HEK293 (cell line): ENCODE results near the gene LPIN1.

Experiments used
- BCL11A ChIP-seq: fragments of 450-650 bp; formaldehyde crosslinking; IDR thresholded peaks from 2 replicates; pipeline ENCODE4 v1.5.1; 2016; ENCODE audit warnings: low read depth, missing biosample characterization, missing genetic modification characterization
- EGR2 ChIP-seq: fragments of 450-650 bp; formaldehyde crosslinking; IDR thresholded peaks from 2 replicates; pipeline ENCODE4 v1.5.1; 2016; ENCODE audit warnings: low read depth, missing biosample characterization, missing genetic modification characterization
- SCRT1 ChIP-seq: fragments of 450-650 bp; formaldehyde crosslinking; IDR thresholded peaks from 2 replicates; pipeline ENCODE4 v1.5.1; 2016; ENCODE audit warnings: missing biosample characterization, missing genetic modification characterization, borderline replicate concordance
- SCRT2 ChIP-seq: fragments of 450-650 bp; formaldehyde crosslinking; IDR thresholded peaks from 2 replicates; pipeline ENCODE4 v1.5.1; 2016; ENCODE audit warnings: missing biosample characterization, missing genetic modification characterization
- SETDB1 ChIP-seq: IDR thresholded peaks from one replicate; pipeline ENCODE4 v1.6.1; 2017; ENCODE audit warnings: mild to moderate bottlenecking, low read length, moderate library complexity, mixed read lengths; ENCODE audit not compliant: insufficient read length
- SP2 ChIP-seq: fragments of 450-650 bp; formaldehyde crosslinking; IDR thresholded peaks from 2 replicates; pipeline ENCODE4 v1.5.1; 2016; ENCODE audit warnings: missing biosample characterization, missing genetic modification characterization
- TCF7L2 ChIP-seq: IDR thresholded peaks from 2 replicates; pipeline ENCODE4 v1.6.1; 2011; ENCODE audit warnings: low read depth, mild to moderate bottlenecking, inconsistent platforms, low read length, moderate library complexity, borderline replicate concordance
- WT1 ChIP-seq: fragments of 450-650 bp; formaldehyde crosslinking; IDR thresholded peaks from 2 replicates; pipeline ENCODE4 v1.5.1; 2016; ENCODE audit warnings: missing biosample characterization, missing genetic modification characterization
- ZNF223 ChIP-seq: fragments of 450-650 bp; formaldehyde crosslinking; IDR thresholded peaks from 2 replicates; pipeline ENCODE4 v1.5.1; 2016; ENCODE audit warnings: missing biosample characterization, missing genetic modification characterization
- ZNF239 ChIP-seq: fragments of 450-650 bp; formaldehyde crosslinking; IDR thresholded peaks from 2 replicates; pipeline ENCODE4 v1.5.1; 2016; ENCODE audit warnings: missing biosample characterization, missing genetic modification characterization
- ZNF433 ChIP-seq: fragments of 450-650 bp; formaldehyde crosslinking; IDR thresholded peaks from 2 replicates; pipeline ENCODE4 v1.5.1; 2016; ENCODE audit warnings: missing biosample characterization, missing genetic modification characterization, low read depth
- ZNF501 ChIP-seq: fragments of 450-650 bp; formaldehyde crosslinking; IDR thresholded peaks from 2 replicates; pipeline ENCODE4 v1.5.1; 2016; ENCODE audit warnings: missing biosample characterization, missing genetic modification characterization
- ZNF549 ChIP-seq: fragments of 450-650 bp; IDR thresholded peaks from 2 replicates; pipeline ENCODE4 v1.5.1; 2018; ENCODE audit warnings: missing biosample characterization, missing genetic modification characterization, mild to moderate bottlenecking, inconsistent platforms, moderate library complexity
- ZNF623 ChIP-seq: fragments of 450-650 bp; formaldehyde crosslinking; IDR thresholded peaks from 2 replicates; pipeline ENCODE4 v1.5.1; 2016; ENCODE audit warnings: missing biosample characterization, missing genetic modification characterization
- ZNF624 ChIP-seq: fragments of 450-650 bp; formaldehyde crosslinking; IDR thresholded peaks from 2 replicates; pipeline ENCODE4 v1.5.1; 2017; ENCODE audit warnings: missing biosample characterization, missing genetic modification characterization
- ZNF654 ChIP-seq: fragments of 450-650 bp; formaldehyde crosslinking; IDR thresholded peaks from 2 replicates; pipeline ENCODE4 v1.5.1; 2016; ENCODE audit warnings: low read depth, missing biosample characterization, missing genetic modification characterization
- ZNF768 ChIP-seq: fragments of 450-650 bp; formaldehyde crosslinking; IDR thresholded peaks from 2 replicates; pipeline ENCODE4 v1.5.1; 2018; ENCODE audit warnings: missing biosample characterization, mild to moderate bottlenecking, missing genetic modification characterization
- TF ChIP-seq, protein P1 (sequence below): fragments of 450-650 bp; formaldehyde crosslinking; IDR thresholded peaks from 2 replicates; pipeline ENCODE4 v1.5.1; 2016; ENCODE audit warnings: missing biosample characterization, missing genetic modification characterization
- TF ChIP-seq, protein P2 (sequence below): fragments of 450-650 bp; formaldehyde crosslinking; IDR thresholded peaks from 2 replicates; pipeline ENCODE4 v1.5.1; 2017; ENCODE audit warnings: missing biosample characterization, missing genetic modification characterization
- TF ChIP-seq, protein P3 (sequence below): fragments of 450-650 bp; formaldehyde crosslinking; IDR thresholded peaks from 2 replicates; pipeline ENCODE4 v1.5.1; 2016; ENCODE audit warnings: missing biosample characterization, missing genetic modification characterization, low read depth
- TF ChIP-seq, protein P4 (sequence below): fragments of 450-650 bp; formaldehyde crosslinking; IDR thresholded peaks from 2 replicates; pipeline ENCODE4 v1.5.1; 2016; ENCODE audit warnings: missing biosample characterization, missing genetic modification characterization
- TF ChIP-seq, protein P5 (sequence below): fragments of 450-650 bp; formaldehyde crosslinking; IDR thresholded peaks from 2 replicates; pipeline ENCODE4 v1.5.1; 2017; ENCODE audit warnings: missing biosample characterization, missing genetic modification characterization
- TF ChIP-seq, protein P6 (sequence below): fragments of 450-650 bp; formaldehyde crosslinking; IDR thresholded peaks from 2 replicates; pipeline ENCODE4 v1.5.1; 2016; ENCODE audit warnings: missing biosample characterization, missing genetic modification characterization
- TF ChIP-seq, protein P7 (sequence below): fragments of 450-650 bp; formaldehyde crosslinking; IDR thresholded peaks from 2 replicates; pipeline ENCODE4 v1.5.1; 2016; ENCODE audit warnings: missing biosample characterization, missing genetic modification characterization
- TF ChIP-seq, protein P8 (sequence below): fragments of 450-650 bp; formaldehyde crosslinking; IDR thresholded peaks from 2 replicates; pipeline ENCODE4; 2016; ENCODE audit warnings: missing biosample characterization, missing genetic modification characterization

Gene LPIN1

DNA sequence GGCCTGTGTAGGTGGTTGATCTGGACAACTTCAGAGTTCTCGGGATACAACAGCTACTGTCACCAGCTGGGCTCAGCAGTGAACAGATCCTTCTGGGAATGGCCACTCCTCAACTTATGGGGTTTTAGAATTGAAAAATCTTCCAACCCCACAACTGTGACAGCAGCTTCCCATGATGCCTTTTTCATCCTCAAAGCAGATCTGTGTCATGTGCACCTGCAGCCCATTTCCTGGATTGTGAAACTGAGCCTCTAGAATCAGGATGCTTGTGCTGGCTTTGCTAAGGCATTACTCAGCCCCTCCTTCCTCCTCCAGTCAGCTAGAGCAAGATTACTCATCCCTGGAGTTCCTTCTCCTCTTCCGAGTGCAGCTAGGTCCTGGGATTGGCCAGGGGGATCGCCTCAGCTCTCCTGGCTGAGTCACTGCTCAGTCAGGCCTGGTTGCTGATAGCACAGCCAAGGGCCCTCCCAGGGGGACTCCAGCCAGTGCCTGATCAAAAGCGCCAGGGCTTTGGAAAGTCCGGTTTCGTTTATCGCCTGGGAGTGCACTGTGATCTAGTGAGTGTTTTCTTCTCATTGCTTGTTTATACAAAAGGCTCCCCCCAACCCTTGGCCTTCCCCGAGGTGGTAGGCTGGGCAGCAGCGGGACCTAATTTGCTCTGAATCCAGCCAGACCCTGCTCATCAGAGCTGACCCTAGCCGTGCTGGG, 2.4 kb upstream of the LPIN1 start (continued):
- TF ChIP-seq EGR2 (0 out of 2 replicates have a peak, but pooled peaks have one; percentile 10), BCL11A (tag by site-specific recombination) (0 out of 2 replicates have a peak, but pooled peaks have one; percentile 76), ZNF768 (tag by site-specific recombination) (peak; percentile 100), WT1 (tag by site-specific recombination) (no peak), TCF7L2 (no peak; the same call in 1 of the 2 replicates), ZNF623 (tag by site-specific recombination) (peak; percentile 40; the same call in 1 of the 2 replicates), SETDB1 (peak; percentile 74), SCRT2 (tag by site-specific recombination) (peak; percentile 53; the same call in 1 of the 2 replicates), ZNF624 (tag by site-specific recombination) (no peak), ZNF654 (no peak), ZNF239 (tag by site-specific recombination) (no peak), SCRT1 (tag by site-specific recombination) (no peak), ZNF501 (tag by site-specific recombination) (peak; percentile 90), ZNF433 (tag by site-specific recombination) (no peak), SP2 (tag by site-specific recombination) (peak; percentile 83), ZNF223 (tag by site-specific recombination) (no peak), ZNF549 (tag by site-specific recombination) (no peak)
- TF ChIP-seq, protein P1, sequence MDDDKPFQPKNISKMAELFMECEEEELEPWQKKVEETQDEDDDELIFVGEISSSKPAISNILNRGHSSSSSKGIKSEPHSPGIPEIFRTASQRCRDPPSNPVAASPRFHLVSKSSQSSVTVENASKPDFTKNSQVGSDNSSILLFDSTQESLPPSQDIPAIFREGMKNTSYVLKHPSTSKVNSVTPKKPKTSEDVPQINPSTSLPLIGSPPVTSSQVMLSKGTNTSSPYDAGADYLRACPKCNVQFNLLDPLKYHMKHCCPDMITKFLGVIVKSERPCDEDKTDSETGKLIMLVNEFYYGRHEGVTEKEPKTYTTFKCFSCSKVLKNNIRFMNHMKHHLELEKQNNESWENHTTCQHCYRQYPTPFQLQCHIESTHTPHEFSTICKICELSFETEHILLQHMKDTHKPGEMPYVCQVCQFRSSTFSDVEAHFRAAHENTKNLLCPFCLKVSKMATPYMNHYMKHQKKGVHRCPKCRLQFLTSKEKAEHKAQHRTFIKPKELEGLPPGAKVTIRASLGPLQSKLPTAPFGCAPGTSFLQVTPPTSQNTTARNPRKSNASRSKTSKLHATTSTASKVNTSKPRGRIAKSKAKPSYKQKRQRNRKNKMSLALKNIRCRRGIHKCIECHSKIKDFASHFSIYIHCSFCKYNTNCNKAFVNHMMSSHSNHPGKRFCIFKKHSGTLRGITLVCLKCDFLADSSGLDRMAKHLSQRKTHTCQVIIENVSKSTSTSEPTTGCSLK: no peak
- TF ChIP-seq, protein P2, sequence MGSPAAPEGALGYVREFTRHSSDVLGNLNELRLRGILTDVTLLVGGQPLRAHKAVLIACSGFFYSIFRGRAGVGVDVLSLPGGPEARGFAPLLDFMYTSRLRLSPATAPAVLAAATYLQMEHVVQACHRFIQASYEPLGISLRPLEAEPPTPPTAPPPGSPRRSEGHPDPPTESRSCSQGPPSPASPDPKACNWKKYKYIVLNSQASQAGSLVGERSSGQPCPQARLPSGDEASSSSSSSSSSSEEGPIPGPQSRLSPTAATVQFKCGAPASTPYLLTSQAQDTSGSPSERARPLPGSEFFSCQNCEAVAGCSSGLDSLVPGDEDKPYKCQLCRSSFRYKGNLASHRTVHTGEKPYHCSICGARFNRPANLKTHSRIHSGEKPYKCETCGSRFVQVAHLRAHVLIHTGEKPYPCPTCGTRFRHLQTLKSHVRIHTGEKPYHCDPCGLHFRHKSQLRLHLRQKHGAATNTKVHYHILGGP (tag by site-specific recombination): no peak
- TF ChIP-seq, protein P3, sequence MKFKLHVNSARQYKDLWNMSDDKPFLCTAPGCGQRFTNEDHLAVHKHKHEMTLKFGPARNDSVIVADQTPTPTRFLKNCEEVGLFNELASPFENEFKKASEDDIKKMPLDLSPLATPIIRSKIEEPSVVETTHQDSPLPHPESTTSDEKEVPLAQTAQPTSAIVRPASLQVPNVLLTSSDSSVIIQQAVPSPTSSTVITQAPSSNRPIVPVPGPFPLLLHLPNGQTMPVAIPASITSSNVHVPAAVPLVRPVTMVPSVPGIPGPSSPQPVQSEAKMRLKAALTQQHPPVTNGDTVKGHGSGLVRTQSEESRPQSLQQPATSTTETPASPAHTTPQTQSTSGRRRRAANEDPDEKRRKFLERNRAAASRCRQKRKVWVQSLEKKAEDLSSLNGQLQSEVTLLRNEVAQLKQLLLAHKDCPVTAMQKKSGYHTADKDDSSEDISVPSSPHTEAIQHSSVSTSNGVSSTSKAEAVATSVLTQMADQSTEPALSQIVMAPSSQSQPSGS (tag by site-specific recombination): peak; percentile 54
- TF ChIP-seq, protein P4, sequence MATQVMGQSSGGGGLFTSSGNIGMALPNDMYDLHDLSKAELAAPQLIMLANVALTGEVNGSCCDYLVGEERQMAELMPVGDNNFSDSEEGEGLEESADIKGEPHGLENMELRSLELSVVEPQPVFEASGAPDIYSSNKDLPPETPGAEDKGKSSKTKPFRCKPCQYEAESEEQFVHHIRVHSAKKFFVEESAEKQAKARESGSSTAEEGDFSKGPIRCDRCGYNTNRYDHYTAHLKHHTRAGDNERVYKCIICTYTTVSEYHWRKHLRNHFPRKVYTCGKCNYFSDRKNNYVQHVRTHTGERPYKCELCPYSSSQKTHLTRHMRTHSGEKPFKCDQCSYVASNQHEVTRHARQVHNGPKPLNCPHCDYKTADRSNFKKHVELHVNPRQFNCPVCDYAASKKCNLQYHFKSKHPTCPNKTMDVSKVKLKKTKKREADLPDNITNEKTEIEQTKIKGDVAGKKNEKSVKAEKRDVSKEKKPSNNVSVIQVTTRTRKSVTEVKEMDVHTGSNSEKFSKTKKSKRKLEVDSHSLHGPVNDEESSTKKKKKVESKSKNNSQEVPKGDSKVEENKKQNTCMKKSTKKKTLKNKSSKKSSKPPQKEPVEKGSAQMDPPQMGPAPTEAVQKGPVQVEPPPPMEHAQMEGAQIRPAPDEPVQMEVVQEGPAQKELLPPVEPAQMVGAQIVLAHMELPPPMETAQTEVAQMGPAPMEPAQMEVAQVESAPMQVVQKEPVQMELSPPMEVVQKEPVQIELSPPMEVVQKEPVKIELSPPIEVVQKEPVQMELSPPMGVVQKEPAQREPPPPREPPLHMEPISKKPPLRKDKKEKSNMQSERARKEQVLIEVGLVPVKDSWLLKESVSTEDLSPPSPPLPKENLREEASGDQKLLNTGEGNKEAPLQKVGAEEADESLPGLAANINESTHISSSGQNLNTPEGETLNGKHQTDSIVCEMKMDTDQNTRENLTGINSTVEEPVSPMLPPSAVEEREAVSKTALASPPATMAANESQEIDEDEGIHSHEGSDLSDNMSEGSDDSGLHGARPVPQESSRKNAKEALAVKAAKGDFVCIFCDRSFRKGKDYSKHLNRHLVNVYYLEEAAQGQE: no peak
- TF ChIP-seq, protein P5, sequence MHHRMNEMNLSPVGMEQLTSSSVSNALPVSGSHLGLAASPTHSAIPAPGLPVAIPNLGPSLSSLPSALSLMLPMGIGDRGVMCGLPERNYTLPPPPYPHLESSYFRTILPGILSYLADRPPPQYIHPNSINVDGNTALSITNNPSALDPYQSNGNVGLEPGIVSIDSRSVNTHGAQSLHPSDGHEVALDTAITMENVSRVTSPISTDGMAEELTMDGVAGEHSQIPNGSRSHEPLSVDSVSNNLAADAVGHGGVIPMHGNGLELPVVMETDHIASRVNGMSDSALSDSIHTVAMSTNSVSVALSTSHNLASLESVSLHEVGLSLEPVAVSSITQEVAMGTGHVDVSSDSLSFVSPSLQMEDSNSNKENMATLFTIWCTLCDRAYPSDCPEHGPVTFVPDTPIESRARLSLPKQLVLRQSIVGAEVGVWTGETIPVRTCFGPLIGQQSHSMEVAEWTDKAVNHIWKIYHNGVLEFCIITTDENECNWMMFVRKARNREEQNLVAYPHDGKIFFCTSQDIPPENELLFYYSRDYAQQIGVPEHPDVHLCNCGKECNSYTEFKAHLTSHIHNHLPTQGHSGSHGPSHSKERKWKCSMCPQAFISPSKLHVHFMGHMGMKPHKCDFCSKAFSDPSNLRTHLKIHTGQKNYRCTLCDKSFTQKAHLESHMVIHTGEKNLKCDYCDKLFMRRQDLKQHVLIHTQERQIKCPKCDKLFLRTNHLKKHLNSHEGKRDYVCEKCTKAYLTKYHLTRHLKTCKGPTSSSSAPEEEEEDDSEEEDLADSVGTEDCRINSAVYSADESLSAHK (tag by site-specific recombination): no peak
- TF ChIP-seq, protein P6, sequence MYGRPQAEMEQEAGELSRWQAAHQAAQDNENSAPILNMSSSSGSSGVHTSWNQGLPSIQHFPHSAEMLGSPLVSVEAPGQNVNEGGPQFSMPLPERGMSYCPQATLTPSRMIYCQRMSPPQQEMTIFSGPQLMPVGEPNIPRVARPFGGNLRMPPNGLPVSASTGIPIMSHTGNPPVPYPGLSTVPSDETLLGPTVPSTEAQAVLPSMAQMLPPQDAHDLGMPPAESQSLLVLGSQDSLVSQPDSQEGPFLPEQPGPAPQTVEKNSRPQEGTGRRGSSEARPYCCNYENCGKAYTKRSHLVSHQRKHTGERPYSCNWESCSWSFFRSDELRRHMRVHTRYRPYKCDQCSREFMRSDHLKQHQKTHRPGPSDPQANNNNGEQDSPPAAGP (tag by site-specific recombination): peak; percentile 85
- TF ChIP-seq, protein P7, sequence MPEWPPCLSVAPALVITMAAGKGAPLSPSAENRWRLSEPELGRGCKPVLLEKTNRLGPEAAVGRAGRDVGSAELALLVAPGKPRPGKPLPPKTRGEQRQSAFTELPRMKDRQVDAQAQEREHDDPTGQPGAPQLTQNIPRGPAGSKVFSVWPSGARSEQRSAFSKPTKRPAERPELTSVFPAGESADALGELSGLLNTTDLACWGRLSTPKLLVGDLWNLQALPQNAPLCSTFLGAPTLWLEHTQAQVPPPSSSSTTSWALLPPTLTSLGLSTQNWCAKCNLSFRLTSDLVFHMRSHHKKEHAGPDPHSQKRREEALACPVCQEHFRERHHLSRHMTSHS: no peak
- TF ChIP-seq, protein P8, sequence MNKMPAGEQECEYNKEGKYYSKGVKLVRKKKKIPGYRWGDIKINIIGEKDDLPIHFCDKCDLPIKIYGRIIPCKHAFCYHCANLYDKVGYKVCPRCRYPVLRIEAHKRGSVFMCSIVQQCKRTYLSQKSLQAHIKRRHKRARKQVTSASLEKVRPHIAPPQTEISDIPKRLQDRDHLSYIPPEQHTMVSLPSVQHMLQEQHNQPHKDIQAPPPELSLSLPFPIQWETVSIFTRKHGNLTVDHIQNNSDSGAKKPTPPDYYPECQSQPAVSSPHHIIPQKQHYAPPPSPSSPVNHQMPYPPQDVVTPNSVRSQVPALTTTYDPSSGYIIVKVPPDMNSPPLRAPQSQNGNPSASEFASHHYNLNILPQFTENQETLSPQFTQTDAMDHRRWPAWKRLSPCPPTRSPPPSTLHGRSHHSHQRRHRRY (tag by site-specific recombination): no peak
